ENCODE results near the gene GIPR. TPM values are rescaled to one million over a fixed set of nuclear protein-coding genes. Genes with fewer than 3 reads are reported as not detected.

The GIPR gene
- 0.03 and 1.2 TPM in 2 replicates for total RNA-seq (2014; rRNA removed; shearing (Covaris generic))

GRCh38 chr19:45667620-45668341, at the start of gene GIPR:
Gene GIPR (plus strand): TSS chr19:45668221. CDS start chr19:45669521, 1,300 bp downstream.

GRCh38 chr19:45638930-45639729, 28.9 kb upstream of the GIPR start, which contains the start of gene EML2:
Gene EML2 (minus strand): TSS chr19:45639397. CDS start chr19:45639376, 21 bp downstream.

GRCh38 chr19:45691516-45692186, 23.6 kb downstream of the GIPR start, which contains the start of gene SNRPD2:
Gene SNRPD2 (minus strand): TSS chr19:45691953. CDS start chr19:45691888, 65 bp downstream.

GRCh38 chr19:45692187-45693105, 24.4 kb downstream of the GIPR start, which contains the start of gene QPCTL:
Gene QPCTL (plus strand): TSS chr19:45692666. CDS start chr19:45692704, 38 bp downstream.

GRCh38 chr19:45730368-45731288, 62.6 kb downstream of the GIPR start, which contains the start of gene FBXO46:
Gene FBXO46 (minus strand): TSS chr19:45730896. CDS start chr19:45713495, 17,401 bp downstream.

Small RNA genes within 50 kb of the gene (small RNA-seq; reads per million reads assigned to genes)
- gene MIR642A (not detected), gene RN7SL836P (0.59 reads per million, percentile 33 among the genes with 10 or more reads in this experiment)

Other genes with a start within 250 kb of the GIPR start
- gene ERCC1, start 244.3 kb upstream of the GIPR start, total RNA-seq (2014; rRNA removed; shearing (Covaris generic)): 218 and 262 TPM in 2 replicates
- 34.9 and 45.0 TPM in 2 replicates for gene FOSB, start 200.2 kb upstream of the GIPR start, total RNA-seq (2014; rRNA removed; shearing (Covaris generic))
- 3.5 and 5.0 TPM in 2 replicates for gene RTN2, start 171.2 kb upstream of the GIPR start, total RNA-seq (2014; rRNA removed; shearing (Covaris generic))
- gene PPM1N, start 169.8 kb upstream of the GIPR start, total RNA-seq (2014; rRNA removed; shearing (Covaris generic)): 2.2 and 2.8 TPM in 2 replicates
- 96.6 and 98.0 TPM in 2 replicates for gene VASP, start 160.7 kb upstream of the GIPR start, total RNA-seq (2014; rRNA removed; shearing (Covaris generic))
- 7.5 and 9.9 TPM in 2 replicates for gene OPA3, start 83.4 kb upstream of the GIPR start, total RNA-seq (2014; rRNA removed; shearing (Covaris generic))
- gene GPR4, start 66.0 kb upstream of the GIPR start, total RNA-seq (2014; rRNA removed; shearing (Covaris generic)): 0.04 and 0.13 TPM in 2 replicates
- gene EML2, start 28.8 kb upstream of the GIPR start, total RNA-seq (2014; rRNA removed; shearing (Covaris generic)): 59.8 and 70.0 TPM in 2 replicates
- 904 and 1,025 TPM in 2 replicates for gene SNRPD2, start 23.7 kb downstream of the GIPR start, total RNA-seq (2014; rRNA removed; shearing (Covaris generic))
- gene QPCTL, start 24.4 kb downstream of the GIPR start, total RNA-seq (2014; rRNA removed; shearing (Covaris generic)): 15.0 and 18.7 TPM in 2 replicates
- 23.2 and 31.5 TPM in 2 replicates for gene FBXO46, start 62.7 kb downstream of the GIPR start, total RNA-seq (2014; rRNA removed; shearing (Covaris generic))
- gene MEIOSIN, start 65.2 kb downstream of the GIPR start, total RNA-seq (2014; rRNA removed; shearing (Covaris generic)): 0.40 TPM in 1 of 2 replicates, not detected in the other
- gene SIX5, start 101.0 kb downstream of the GIPR start, total RNA-seq (2014; rRNA removed; shearing (Covaris generic)): 22.1 and 24.4 TPM in 2 replicates
- 28.1 and 29.7 TPM in 2 replicates for gene DMPK, start 114.3 kb downstream of the GIPR start, total RNA-seq (2014; rRNA removed; shearing (Covaris generic))
- gene DMWD, start 124.6 kb downstream of the GIPR start, total RNA-seq (2014; rRNA removed; shearing (Covaris generic)): 73.8 and 79.2 TPM in 2 replicates
- 0.41 TPM in 1 of 2 replicates, not detected in the other for gene RSPH6A, start 147.1 kb downstream of the GIPR start, total RNA-seq (2014; rRNA removed; shearing (Covaris generic))
- gene SYMPK, start 194.9 kb downstream of the GIPR start, total RNA-seq (2014; rRNA removed; shearing (Covaris generic)): 75.3 and 87.1 TPM in 2 replicates
- gene FOXA3, start 196.1 kb downstream of the GIPR start, total RNA-seq (2014; rRNA removed; shearing (Covaris generic)): not detected in 2 replicates
- gene IRF2BP1, start 217.9 kb downstream of the GIPR start, total RNA-seq (2014; rRNA removed; shearing (Covaris generic)): 59.7 and 67.2 TPM in 2 replicates
- 3.3 and 3.5 TPM in 2 replicates for gene MYPOP, start 234.4 kb downstream of the GIPR start, total RNA-seq (2014; rRNA removed; shearing (Covaris generic))
- gene NANOS2, start 246.6 kb downstream of the GIPR start, total RNA-seq (2014; rRNA removed; shearing (Covaris generic)): not detected in 2 replicates

All from A375 (cell line).